NOMO-1 (cell line): ENCODE measurements around the gene PAPPA2.

ENCODE experiments used
- DNase-seq, 2 experiments: peaks; one replicate each; lab custom pipeline; 2025; ENCODE audit not compliant: unreplicated experiment in 2 of 2; lab: John Stamatoyannopoulos, UW

Gene PAPPA2

DNA sequence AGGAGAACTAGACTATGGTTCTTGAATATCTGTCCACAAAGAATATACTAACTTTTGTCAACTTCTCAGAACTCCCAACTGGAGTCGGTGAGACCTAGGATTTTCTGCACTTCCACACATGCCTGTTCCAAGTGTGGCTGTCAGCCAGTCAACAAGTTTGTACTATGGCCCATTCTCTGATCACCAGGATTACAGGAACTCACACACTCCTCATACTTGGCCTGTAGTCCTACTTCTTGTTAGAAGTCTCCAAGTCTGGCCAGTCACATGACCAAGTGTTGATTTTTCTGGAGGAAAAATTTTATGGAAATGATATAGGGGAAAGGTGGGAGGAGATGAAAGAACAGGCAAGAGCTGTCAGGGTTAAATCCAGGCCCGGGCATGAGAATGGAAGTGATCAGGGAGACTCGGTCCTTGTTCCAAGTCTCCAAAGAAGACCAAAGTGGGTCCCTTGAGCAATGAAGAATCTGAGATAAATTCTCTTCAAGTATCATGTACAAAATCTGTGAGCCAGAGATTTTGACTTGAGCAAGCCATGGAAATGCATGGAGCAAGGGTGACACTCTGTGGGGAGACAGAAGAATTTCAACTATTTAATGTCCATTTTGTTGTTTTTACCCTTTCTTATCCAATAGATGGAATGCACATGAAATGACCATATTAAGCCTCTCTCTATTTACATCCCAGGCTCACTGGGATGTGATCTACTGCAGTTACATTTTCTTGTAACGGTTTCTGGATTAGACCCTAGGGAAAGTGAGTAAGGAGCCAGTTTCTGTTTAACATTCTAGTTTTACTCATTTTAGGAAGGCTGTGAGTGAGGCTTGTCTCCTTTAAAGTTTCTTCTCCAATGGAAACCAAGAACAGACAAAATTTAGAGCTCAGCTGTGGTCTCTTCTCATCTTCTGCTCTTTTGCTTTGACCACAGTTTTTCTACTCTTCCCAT is 380.6 kb downstream of the PAPPA2 start:
- peak; percentile 10 to 42 for DNase-seq

- DNase-seq: no peak
Measured at GRCh38 chr1:176847052-176847451, 384.1 kb downstream of the PAPPA2 start.

DNA sequence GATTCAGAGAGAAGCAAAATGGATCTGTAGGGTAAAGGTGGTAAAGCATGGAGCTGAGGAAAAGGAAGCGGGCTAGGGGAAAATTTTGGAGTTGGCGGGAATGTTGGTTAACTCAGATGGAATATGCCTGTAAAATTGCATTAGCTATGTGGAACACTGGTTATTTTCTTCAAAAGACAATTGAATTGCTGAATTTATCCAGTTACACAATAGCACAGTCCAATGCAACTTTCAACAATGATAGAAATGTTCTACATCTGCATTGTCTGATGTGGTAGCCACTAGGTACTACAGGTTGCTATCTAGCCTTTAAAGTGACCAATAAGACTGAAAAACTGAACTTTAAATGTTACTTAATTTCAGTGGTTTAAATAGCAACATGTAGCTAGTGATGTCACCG is 386.3 kb downstream of the PAPPA2 start:
- no peak for DNase-seq

GRCh38 chr1:176850871-176851270 is 387.9 kb downstream of the PAPPA2 start:
- no peak for DNase-seq

GRCh38 chr1:176852124-176852523 is 389.1 kb downstream of the PAPPA2 start:
- DNase-seq: no peak

DNA sequence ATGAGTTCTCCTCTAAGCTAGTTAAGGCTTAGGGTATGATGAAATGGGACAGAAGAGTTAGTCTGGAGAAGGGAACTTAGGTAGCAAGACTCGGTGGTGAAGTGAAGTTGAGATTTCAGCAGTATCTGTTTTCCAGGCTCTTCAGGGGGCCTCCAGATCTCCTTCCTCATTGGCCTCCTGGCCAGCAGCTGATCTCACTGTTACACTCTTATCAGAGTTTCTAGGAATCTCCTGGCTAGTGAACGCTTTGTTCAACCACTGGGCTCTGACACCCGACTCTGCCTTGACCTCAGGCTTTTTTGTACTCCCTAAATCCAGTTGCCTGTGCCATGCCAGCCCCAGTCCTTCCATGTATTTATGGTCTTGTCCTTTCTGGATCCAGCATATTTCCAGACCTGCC is 390.5 kb downstream of the PAPPA2 start:
- no peak for DNase-seq

GRCh38 chr1:176854121-176854520 is 391.1 kb downstream of the PAPPA2 start:
- no peak for DNase-seq

DNA sequence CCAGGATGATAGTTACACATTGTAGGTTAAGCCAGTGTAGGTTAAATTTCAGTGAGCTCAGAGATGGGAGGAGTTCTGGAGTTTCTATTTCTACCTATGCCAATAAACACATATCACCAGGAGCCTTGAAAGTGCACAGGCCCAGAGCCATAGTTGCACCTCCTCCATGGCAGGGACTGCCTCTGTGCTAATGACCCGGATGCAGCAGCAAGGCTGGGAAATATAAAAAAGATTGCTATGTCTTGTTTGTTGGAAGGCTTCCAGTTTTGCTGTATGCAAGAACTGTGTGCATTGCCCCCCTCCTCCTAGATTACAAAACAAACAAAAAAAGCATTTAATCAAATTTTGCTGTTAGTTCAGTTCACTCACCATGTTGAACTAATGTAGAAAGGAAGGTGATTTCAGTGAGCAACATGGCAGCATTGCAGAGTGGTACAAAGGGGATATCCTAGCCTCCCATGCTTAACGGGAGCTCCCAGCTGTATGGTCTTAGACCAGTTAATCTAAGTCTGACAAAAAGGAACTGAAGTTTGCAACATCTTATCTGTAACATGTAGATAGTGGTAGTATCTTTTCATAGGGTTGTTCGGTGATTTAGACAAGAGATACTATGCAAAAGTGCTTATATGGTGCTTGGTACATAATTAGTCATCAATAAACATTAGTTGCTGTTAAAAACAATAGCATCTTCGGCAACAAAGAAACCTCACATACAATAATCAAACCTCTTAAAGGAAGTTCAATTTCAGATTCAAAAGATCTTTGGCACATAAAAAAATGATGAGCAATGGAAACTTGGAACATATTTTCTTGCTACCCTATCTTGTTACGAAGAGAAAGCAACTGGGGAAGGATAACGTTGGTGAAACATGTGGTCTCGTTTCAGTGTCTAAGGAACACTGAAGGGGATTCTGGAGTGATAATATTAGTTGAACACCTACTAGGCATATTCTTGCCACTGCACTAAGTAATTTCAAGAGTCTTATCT is 392.1 kb downstream of the PAPPA2 start:
- DNase-seq: no peak

- DNase-seq: no peak
Measured at GRCh38 chr1:176857632-176858031, 394.7 kb downstream of the PAPPA2 start.

GRCh38 chr1:176858433-176858916 is 395.5 kb downstream of the PAPPA2 start:
- no peak for DNase-seq

- no peak for DNase-seq
Measured at GRCh38 chr1:176863613-176864012, 400.6 kb downstream of the PAPPA2 start.

DNA sequence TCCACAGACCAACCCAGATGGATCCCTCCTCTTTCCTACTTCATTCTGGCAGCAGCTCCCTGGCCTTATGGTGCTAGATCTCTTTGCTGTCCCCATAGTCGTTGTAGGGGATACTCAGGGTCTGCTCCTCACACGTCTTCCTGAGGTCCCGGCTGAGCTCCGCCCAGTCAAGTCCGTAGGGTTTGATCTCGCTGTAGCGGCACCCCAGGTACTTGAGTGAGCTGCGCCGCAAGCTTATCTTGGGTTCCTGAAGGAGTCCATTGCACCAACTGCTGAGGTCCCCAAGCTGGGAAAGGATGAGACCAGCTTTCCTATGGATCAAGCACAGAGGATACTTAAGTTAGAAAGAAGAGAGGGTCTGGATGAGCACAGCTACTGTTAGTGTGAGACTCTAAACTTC is 401.2 kb downstream of the PAPPA2 start:
- DNase-seq: no peak

DNA sequence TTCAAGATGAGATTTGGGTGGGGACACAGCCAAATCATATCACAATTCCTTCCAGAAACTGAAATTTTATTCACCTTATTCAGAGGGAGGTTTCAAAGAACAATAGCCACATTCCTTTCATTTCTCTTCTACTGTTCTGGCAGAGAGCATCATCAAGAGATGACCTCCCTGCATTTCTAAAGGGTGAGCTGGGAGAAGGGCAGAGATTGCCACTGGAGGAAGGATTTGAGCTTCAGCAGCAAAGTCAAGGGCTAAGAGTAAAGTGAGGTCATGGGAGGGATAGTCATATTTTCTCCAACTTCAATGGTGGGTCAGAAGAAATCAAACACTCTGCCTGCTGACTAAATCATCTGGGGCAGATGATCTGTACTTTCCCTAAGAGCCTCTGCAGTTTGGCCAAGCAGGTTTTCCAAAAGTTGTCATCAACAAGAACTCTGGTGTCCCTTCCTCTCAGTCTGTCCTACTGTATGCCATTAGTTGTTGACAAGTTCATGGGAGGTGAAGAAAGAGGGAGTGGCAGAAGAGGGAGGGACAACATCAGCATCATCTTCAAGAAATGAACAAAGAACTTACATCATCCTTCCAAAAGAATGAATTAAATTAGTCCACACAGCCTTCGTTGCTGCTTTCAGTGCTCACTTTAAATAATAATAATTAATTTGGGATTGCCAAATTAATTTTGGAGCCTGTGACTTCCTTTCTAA is 403.2 kb downstream of the PAPPA2 start:
- no peak for DNase-seq

- no peak for DNase-seq
Measured at GRCh38 chr1:176869577-176869976, 406.6 kb downstream of the PAPPA2 start.

DNA sequence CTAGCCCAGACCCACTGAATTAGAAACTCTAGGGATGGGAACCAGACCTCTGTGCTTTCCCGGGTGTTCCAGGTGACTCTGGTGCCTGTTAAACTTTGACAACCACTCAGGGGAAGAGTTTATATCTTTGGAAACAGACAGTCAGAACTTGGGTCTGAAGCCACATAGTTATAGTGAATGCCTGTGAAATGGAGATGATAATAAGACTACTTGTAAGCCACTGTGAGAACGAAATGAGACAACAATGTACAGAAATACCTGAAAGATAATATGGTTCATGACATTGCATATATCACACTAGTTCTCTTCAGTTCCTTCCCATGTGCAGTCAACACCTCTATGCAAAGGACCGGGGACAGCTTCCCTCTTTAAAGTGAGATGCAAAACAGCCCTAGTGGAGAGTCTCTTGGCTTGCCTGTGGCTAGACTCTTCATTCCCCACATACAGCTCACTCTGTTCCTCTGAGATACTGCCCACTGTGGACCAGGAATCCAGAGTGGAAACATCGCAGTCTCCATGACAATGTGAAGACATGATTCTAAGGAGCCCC is 414.1 kb downstream of the PAPPA2 start:
- DNase-seq: no peak

GRCh38 chr1:176877557-176877956 is 414.6 kb downstream of the PAPPA2 start:
- DNase-seq: no peak

DNA sequence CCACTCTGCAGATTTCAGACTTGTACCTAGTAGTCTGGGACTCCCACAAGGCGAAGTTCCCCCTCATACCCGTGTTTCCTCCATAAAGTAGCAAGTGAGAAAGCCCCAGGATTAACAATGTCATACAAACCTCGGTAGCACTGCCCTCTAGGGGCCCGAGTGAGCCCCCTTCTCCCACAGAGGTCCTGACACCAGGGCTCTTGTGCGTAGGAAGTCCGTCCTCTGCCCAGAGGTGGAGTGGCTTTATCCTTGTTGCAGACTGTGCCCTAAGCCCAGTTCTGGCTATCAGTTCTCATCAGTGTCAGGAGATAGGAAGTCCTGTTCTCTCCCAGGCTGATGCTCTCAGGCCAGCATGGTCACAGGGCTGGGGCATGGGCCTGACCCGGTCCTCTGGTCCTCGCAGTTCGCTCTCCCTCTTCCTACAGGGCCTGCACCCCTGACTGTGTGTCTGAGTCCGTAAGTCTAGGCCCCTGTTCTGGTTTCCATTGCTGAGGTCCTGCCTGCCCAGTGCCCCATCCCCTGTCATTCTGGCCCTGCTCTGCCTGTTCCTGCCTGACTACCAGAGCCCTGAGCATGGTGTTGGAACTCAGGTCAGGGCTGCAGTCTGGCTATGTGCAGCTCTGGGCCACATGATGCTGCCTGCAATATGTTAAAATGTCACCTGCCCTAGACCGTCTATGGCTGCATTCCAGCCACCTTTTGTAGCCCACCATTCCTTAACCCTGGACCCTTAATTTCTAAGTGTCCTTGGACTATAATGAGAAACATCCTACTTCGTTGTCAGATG is 416.0 kb downstream of the PAPPA2 start:
- no peak for DNase-seq

DNA sequence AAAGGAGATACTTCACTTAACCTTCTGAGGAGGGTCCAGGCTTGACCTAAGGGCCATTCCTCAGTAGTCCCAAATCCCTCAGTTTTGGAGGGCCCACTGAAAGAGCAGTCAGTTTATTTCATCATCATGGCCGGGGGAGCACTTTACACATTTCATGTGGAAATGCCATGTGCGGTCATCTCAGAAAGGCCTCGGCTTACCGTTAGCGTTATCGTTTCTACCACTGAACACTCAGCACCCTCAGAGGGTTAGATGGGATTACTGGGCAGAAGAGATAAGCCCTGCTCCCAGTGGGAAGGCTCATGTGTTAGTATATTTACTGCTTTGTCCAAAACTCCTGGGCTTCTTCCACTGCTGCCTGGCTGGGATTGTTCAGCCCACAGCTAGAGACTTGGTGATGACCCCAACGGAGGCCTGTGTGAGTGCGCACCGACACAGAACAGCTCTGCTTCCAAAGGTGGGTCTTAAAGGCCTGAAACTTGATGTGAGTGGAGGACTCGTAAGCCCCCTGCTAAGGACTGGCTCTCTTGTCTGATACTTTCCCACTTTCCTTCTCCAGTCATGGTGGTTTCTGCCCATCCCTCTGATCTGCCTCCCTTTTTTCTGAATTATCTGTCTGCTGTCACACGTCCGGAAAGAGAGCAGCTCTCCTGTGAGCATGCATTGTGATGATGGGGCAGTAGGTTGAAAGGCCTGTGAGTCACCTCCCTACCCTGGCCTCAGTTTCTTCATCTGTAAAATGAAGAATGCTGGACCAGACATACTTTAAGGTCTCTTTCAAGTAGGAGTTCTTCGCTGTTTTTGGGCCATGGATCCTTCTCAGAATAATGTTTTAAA is 417.0 kb downstream of the PAPPA2 start:
- DNase-seq: no peak
